H1 (cell line): Measurements from ENCODE around the gene PCBP2. TPM values are rescaled to one million over a fixed set of nuclear protein-coding genes. Genes with fewer than 3 reads are reported as not detected.

Experiments
- CTCF ChIA-PET: fragments of 300-600 bp; sonication (Branson Sonifier 250); formaldehyde crosslinking; loops from one replicate; lab custom pipeline; 2021; ENCODE audit not compliant: partially characterized antibody; lab: Charles Lee
- POLR2A ChIA-PET: fragments of 300-600 bp; sonication (Branson Sonifier 250); formaldehyde crosslinking; loops from one replicate; lab custom pipeline; 2021; ENCODE audit warnings: inconsistent platforms; ENCODE audit not compliant: partially characterized antibody; lab: Charles Lee
- DNase-seq, 2 experiments: peaks; one replicate each; pipeline versions ENCODE4 v3.0.0 to v3.0.0-alpha.2; 2010 to 2022; ENCODE audit warnings: low spot score in 2 of 2, low read depth in 1 of 2, mixed read lengths in 1 of 2
- FAIRE-seq: peaks from 2 replicates; lab custom pipeline; 2011; peaks lifted over from hg19 to GRCh38; lab: Jason Lieb, UNC
- H2AFZ ChIP-seq: 2 replicates; pipeline ENCODE4 v1.8.1; 2012; ENCODE audit warnings: low read length, inconsistent platforms
- H2AK5ac ChIP-seq: 2 replicates; pipeline ENCODE4 v1.6.1; 2013; ENCODE audit warnings: low read depth, low read length
- H2BK120ac ChIP-seq: replicated peaks from 2 replicates; pipeline ENCODE3; 2013; ENCODE audit warnings: low read depth, low read length, inconsistent platforms
- H2BK12ac ChIP-seq: 2 replicates; pipeline ENCODE4 v1.6.1; 2013; ENCODE audit warnings: low read depth, low read length
- H2BK15ac ChIP-seq: 2 replicates; pipeline ENCODE4 v1.6.1; 2013; ENCODE audit warnings: low read length
- H2BK20ac ChIP-seq: 2 replicates; pipeline ENCODE4 v1.6.1; 2013; ENCODE audit warnings: low read length
- H2BK5ac ChIP-seq: 2 replicates; pipeline ENCODE4 v1.6.1; 2013; ENCODE audit warnings: low read depth, low read length
- H3K14ac ChIP-seq: 2 replicates; pipeline ENCODE4 v1.6.1; 2013; ENCODE audit warnings: inconsistent platforms; ENCODE audit not compliant: insufficient read length
- H3K18ac ChIP-seq: 2 replicates; pipeline ENCODE4 v1.6.1; 2013; ENCODE audit warnings: low read length; ENCODE audit errors: extremely low read depth
- H3K23ac ChIP-seq: 2 replicates; pipeline ENCODE4 v1.6.1; 2013; ENCODE audit warnings: inconsistent platforms; ENCODE audit not compliant: insufficient read length
- H3K23me2 ChIP-seq: 2 replicates; pipeline ENCODE4 v1.6.1; 2013; ENCODE audit warnings: low read depth, low read length
- H3K27ac ChIP-seq: 2 replicates; pipeline ENCODE4 v1.6.1; 2011; ENCODE audit warnings: low read depth, low read length, inconsistent platforms
- H3K27me3 ChIP-seq, 4 experiments: replicated peaks in 1 of 4; 1 replicate in 1 of 4; 2 replicates in 3 of 4; pipeline versions ENCODE4 v1.6.1 to v1.8.1; 2011 to 2013; ENCODE audit warnings: low read length in 3 of 4, mild to moderate bottlenecking in 3 of 4, inconsistent platforms in 2 of 4, mixed read lengths in 2 of 4, moderate library complexity in 1 of 4; ENCODE audit not compliant: control insufficient read depth in 3 of 4, insufficient read depth in 3 of 4; ENCODE audit errors: extremely low read depth in 1 of 4
- H3K36me3 ChIP-seq, 4 experiments: 2 replicates each; pipeline versions ENCODE4 v1.6.1 to v1.8.1; 2011 to 2013; ENCODE audit warnings: mild to moderate bottlenecking in 4 of 4, low read length in 3 of 4, moderate library complexity in 2 of 4, control low read depth in 1 of 4, inconsistent platforms in 1 of 4; ENCODE audit not compliant: insufficient read depth in 4 of 4, control insufficient read depth in 2 of 4
- H3K4ac ChIP-seq: replicated peaks from 2 replicates; pipeline ENCODE3; 2013; ENCODE audit warnings: low read length, low read depth, mixed read lengths, inconsistent platforms; ENCODE audit not compliant: insufficient read length
- H3K4me1 ChIP-seq, 4 experiments: replicated peaks in 1 of 4; 1 replicate in 1 of 4; 2 replicates in 3 of 4; pipeline versions ENCODE4 v1.6.1 to v1.8.1; 2011 to 2013; ENCODE audit warnings: low read length in 3 of 4, inconsistent platforms in 2 of 4, mixed read lengths in 1 of 4; ENCODE audit not compliant: insufficient read depth in 4 of 4, control insufficient read depth in 3 of 4
- H3K4me2 ChIP-seq, 2 experiments: 2 replicates each; pipeline versions ENCODE4 v1.6.1 to v1.8.1; 2011 to 2013; ENCODE audit warnings: low read depth in 2 of 2, low read length in 2 of 2, control low read depth in 1 of 2, inconsistent platforms in 1 of 2, mild to moderate bottlenecking in 1 of 2; ENCODE audit not compliant: insufficient read depth in 1 of 2
- H3K4me3 ChIP-seq, 4 experiments: fragments of 200-600, 300-600 bp in 1 of 4; sonication (generic), shearing (Covaris generic), sonication (Bioruptor Twin) in 1 of 4; 2 replicates each; pipeline versions ENCODE4 v1.5.1 to v1.8.1; 2011 to 2016; ENCODE audit warnings: low read length in 4 of 4, low read depth in 3 of 4, control low read depth in 2 of 4, inconsistent platforms in 2 of 4, mild to moderate bottlenecking in 2 of 4, mixed read lengths in 1 of 4, moderate library complexity in 1 of 4; ENCODE audit not compliant: insufficient read depth in 2 of 4; ENCODE audit errors: extremely low read depth in 1 of 4
- H3K56ac ChIP-seq: replicated peaks from 2 replicates; pipeline ENCODE3; 2013; ENCODE audit warnings: low read depth, mild to moderate bottlenecking, mixed read lengths, low read length, inconsistent platforms; ENCODE audit not compliant: insufficient read length
- H3K79me1 ChIP-seq: 2 replicates; pipeline ENCODE4 v1.6.1; 2013; ENCODE audit warnings: low read depth, low read length, control low read depth
- H3K79me2 ChIP-seq, 2 experiments: 2 replicates each; pipeline versions ENCODE4 v1.6.1 to v1.8.1; 2012 to 2013; ENCODE audit warnings: low read length in 2 of 2, mild to moderate bottlenecking in 2 of 2, inconsistent platforms in 1 of 2; ENCODE audit not compliant: insufficient read depth in 2 of 2, control insufficient read depth in 1 of 2
- H3K9ac ChIP-seq, 4 experiments: replicated peaks in 1 of 4; 1 replicate in 1 of 4; 2 replicates in 3 of 4; pipeline versions ENCODE4 v1.6.1 to v1.8.1; 2011 to 2013; ENCODE audit warnings: low read depth in 3 of 4, low read length in 3 of 4, control low read depth in 2 of 4, mild to moderate bottlenecking in 2 of 4, moderate library complexity in 2 of 4, inconsistent platforms in 1 of 4; ENCODE audit errors: extremely low read depth in 1 of 4
- H3K9me3 ChIP-seq, 2 experiments: 2 replicates each; pipeline versions ENCODE4 v1.6.1 to v1.8.1; 2012 to 2013; ENCODE audit warnings: mild to moderate bottlenecking in 2 of 2, moderate library complexity in 2 of 2, control low read depth in 1 of 2, inconsistent platforms in 1 of 2, low read depth in 1 of 2, low read length in 1 of 2, mixed read lengths in 1 of 2; ENCODE audit not compliant: insufficient read depth in 2 of 2
- H4K20me1 ChIP-seq, 2 experiments: replicated peaks in 1 of 2; 2 replicates each; pipeline versions ENCODE3 to v1.8.1; 2011 to 2013; ENCODE audit warnings: inconsistent platforms in 2 of 2, low read length in 2 of 2, mild to moderate bottlenecking in 1 of 2; ENCODE audit not compliant: insufficient read depth in 2 of 2, control insufficient read depth in 1 of 2
- H4K5ac ChIP-seq: 2 replicates; pipeline ENCODE4 v1.6.1; 2013; ENCODE audit warnings: low read length, low read depth, mixed read lengths, inconsistent platforms; ENCODE audit not compliant: insufficient read length
- H4K8ac ChIP-seq: 2 replicates; pipeline ENCODE4 v1.8.0; 2013; ENCODE audit warnings: mild to moderate bottlenecking, moderate library complexity, low read length, inconsistent platforms; ENCODE audit not compliant: insufficient read depth; ENCODE audit errors: extremely low read depth
- H4K91ac ChIP-seq: replicated peaks from 2 replicates; pipeline ENCODE3; 2013; ENCODE audit warnings: low read length, mixed read lengths, inconsistent platforms; ENCODE audit not compliant: insufficient read length
- CHD1 ChIP-seq: IDR thresholded peaks from 2 replicates; pipeline ENCODE4 v1.6.1; 2012; ENCODE audit warnings: low read depth, low read length, improper control_type of control experiment
- CREB1 ChIP-seq: IDR thresholded peaks from 2 replicates; pipeline ENCODE4 v1.6.1; 2012; ENCODE audit warnings: inconsistent platforms
- CTBP2 ChIP-seq: IDR thresholded peaks from 2 replicates; pipeline ENCODE4 v1.7.0; 2011; ENCODE audit warnings: borderline replicate concordance, mild to moderate bottlenecking, moderate library complexity, mixed read lengths, low read length; ENCODE audit not compliant: insufficient read depth, insufficient read length
- EP300 ChIP-seq, 2 experiments: IDR thresholded peaks; 1 replicate in 1 of 2; 2 replicates in 1 of 2; pipeline ENCODE4 v1.6.1; 2011 to 2012; ENCODE audit warnings: low read depth in 2 of 2, low read length in 2 of 2, mild to moderate bottlenecking in 2 of 2, borderline replicate concordance in 1 of 2, inconsistent platforms in 1 of 2, moderate library complexity in 1 of 2
- KDM4A ChIP-seq: IDR thresholded peaks from one replicate; pipeline ENCODE4 v1.7.1; 2012; ENCODE audit warnings: low read depth, mild to moderate bottlenecking, moderate library complexity, low read length, inconsistent platforms; ENCODE audit not compliant: severe bottlenecking
- MAX ChIP-seq: IDR thresholded peaks from 2 replicates; pipeline ENCODE4 v1.6.1; 2012; ENCODE audit warnings: inconsistent platforms
- RAD21 ChIP-seq, 2 experiments: IDR thresholded peaks in 1 of 2; conservative IDR thresholded peaks in 1 of 2; 2 replicates each; pipeline ENCODE4 v1.6.1; 2011; ENCODE audit warnings: low read depth in 2 of 2, low read length in 2 of 2, improper control_type of control experiment in 1 of 2, inconsistent platforms in 1 of 2, mild to moderate bottlenecking in 1 of 2, moderate library complexity in 1 of 2
- SUZ12 ChIP-seq: fragments of 200-600 bp; sonication (generic); IDR thresholded peaks from 2 replicates; pipeline ENCODE4 v1.6.1; 2012; ENCODE audit warnings: mild to moderate bottlenecking, inconsistent platforms, low read length, moderate library complexity, mixed read lengths
- TAF7 ChIP-seq: optimal IDR thresholded peaks from 2 replicates; pipeline ENCODE3; 2011; ENCODE audit warnings: low read depth, mild to moderate bottlenecking, inconsistent platforms, low read length, moderate library complexity, borderline replicate concordance
- WGBS, 2 experiments: shearing (Covaris generic) in 1 of 2; methylation state at CpG; one replicate each; pipeline versions ENCODE4 v1.1.6 to v1.1.7; 2013 to 2015; ENCODE audit warnings: low lambda C conversion rate in 2 of 2, mixed read lengths in 2 of 2, inconsistent platforms in 1 of 2, low coverage in 1 of 2, missing lambda C conversion rate in 1 of 2; ENCODE audit not compliant: insufficient replicate concordance in 2 of 2, insufficient coverage in 1 of 2, insufficient read length in 1 of 2; ENCODE audit errors: extremely low coverage in 1 of 2, missing lambda C conversion rate in 1 of 2; 5-methylcytosine and 5-hydroxymethylcytosine counted together
- polyA plus RNA-seq, 7 experiments: library from polyadenylated mRNA; depleted of rRNA in 3 of 7; stranded (reverse) in 5 of 7; unstranded in 2 of 7; fragments of >200 nt in 5 of 7; fragments of 200-250 nt in 2 of 7; gene quantifications; 1 replicate in 5 of 7; 2 replicates in 1 of 7; 4 replicates in 1 of 7; pipeline versions ENCODE4 v1.2.1 to v1.2.3, GENCODE V29; 2011 to 2013; ENCODE audit warnings: missing spikeins in 2 of 7, mixed read lengths in 2 of 7
- total RNA-seq: library from RNA; stranded (reverse); fragmentation: NEBNext Ultra II Directional; extraction: Animal tissue kit (Norgen Biotek cat#: 25700); gene quantifications from 2 replicates; pipeline ENCODE4 v1.2.1, GENCODE V29; 2021
- TF ChIP-seq, protein P1 (sequence below): IDR thresholded peaks from 2 replicates; pipeline ENCODE4 v1.6.1; 2011; ENCODE audit warnings: low read length, improper control_type of control experiment

PCBP2 gene
- total and polyA plus RNA-seq, 2 of the 8 experiments (the other 6 are each of a cell fraction or from before 2014, with no cell fraction given): 470 to 1,123 TPM

DNA sequence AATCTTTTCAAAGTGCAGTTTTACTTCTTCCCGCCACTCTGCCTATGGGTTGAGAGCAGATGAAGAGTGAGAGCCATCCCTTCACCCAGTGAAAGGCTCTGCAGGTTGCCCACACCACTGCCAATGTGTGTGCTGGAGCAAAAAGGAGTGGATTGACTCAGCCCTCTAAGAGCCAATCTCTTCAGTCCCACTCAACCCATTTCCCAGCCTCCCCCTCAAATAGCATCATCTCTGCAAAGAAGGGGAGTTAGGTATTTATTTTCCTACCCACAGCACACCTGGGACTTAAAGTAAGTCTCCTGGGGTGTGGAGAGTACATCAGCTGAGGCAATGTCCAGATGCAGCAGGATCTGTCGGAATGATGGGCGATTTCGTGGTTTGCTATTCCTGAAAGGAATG lies 32.1 kb downstream of the PCBP2 start:
- WGBS, 2 experiments: 86 to 100% methylated on average over 2 to 4 of the region's 4 CpGs
- DNase-seq (no peak), FAIRE-seq (no peak)
- no peak for TF ChIP-seq CTBP2
- TF ChIP-seq MAX: no peak
- no peak for TF ChIP-seq EP300 (IDR thresholded peaks at IDR 0.05; ENCODE audit: borderline replicate concordance in 1 of 2, low read depth in 2 of 2, low read length in 2 of 2)
- TF ChIP-seq TAF7: no peak
- TF ChIP-seq RAD21 (IDR thresholded peaks at IDR 0.05 in 1 of 2, conservative IDR thresholded peaks at IDR 0.05 in 1 of 2; ENCODE audit: low read depth in 2 of 2, low read length in 2 of 2): no peak
- no peak for TF ChIP-seq CREB1
- TF ChIP-seq CHD1: no peak
- TF ChIP-seq KDM4A: no peak
- TF ChIP-seq, protein P1, sequence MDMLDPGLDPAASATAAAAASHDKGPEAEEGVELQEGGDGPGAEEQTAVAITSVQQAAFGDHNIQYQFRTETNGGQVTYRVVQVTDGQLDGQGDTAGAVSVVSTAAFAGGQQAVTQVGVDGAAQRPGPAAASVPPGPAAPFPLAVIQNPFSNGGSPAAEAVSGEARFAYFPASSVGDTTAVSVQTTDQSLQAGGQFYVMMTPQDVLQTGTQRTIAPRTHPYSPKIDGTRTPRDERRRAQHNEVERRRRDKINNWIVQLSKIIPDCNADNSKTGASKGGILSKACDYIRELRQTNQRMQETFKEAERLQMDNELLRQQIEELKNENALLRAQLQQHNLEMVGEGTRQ: no peak
- TF ChIP-seq SUZ12: no peak

More for the DNA sequence above, 32.1 kb downstream of the PCBP2 start:
- H4K5ac ChIP-seq: no peak overlapping the region
- H2BK15ac ChIP-seq: no peak overlapping the region
- no peaks in the 10 kb centered on the region for H3K79me2 ChIP-seq
- no peak overlapping the region for H3K4ac ChIP-seq
- no peak overlapping the region for H2BK5ac ChIP-seq
- H2AFZ ChIP-seq: no peak overlapping the region
- H3K9ac ChIP-seq: no peak overlapping the region
- H4K8ac ChIP-seq: no peak overlapping the region
- no peak overlapping the region for H3K14ac ChIP-seq
- ChIA-PET CTCF (interaction anchor here (1.2 to 9.0 kb wide), 6 partner anchors 8 to 28 kb away, joined by 3 to 105 read pairs (median 28); partner anchors contain the start of genes MAP3K12, NPFF and TARBP2), POLR2A (interaction anchor here (0.9 to 67.0 kb wide), 12 partner anchors 10 to 211 kb away, joined by 3 to 3397 read pairs (median 8); partner anchors contain the start of genes MAP3K12, MYG1, NPFF and PCBP2)
- no peaks in the 10 kb centered on the region for H3K27me3 ChIP-seq
- H3K56ac ChIP-seq: no peak overlapping the region
- no peaks in the 10 kb centered on the region for H3K79me1 ChIP-seq
- peaks cover 0 to 5% (median 1%) of the 10 kb centered on the region in 4 experiments; a peak in 3 of 7 replicates for H3K4me1 ChIP-seq
- no peaks in the 10 kb centered on the region for H3K9me3 ChIP-seq
- H2BK120ac ChIP-seq: no peak overlapping the region
- H3K18ac ChIP-seq: no peak overlapping the region
- no peak overlapping the region for H3K4me3 ChIP-seq
- no peak overlapping the region for H2BK12ac ChIP-seq
- no peak overlapping the region for H3K23ac ChIP-seq
- peaks cover 11 to 66% (median 35%) of the 10 kb centered on the region in 4 experiments; a peak in 7 of 8 replicates for H3K36me3 ChIP-seq
- no peak overlapping the region for H2BK20ac ChIP-seq
- no peaks in the 10 kb centered on the region for H3K23me2 ChIP-seq
- H4K91ac ChIP-seq: no peak overlapping the region
- no peak overlapping the region for H3K27ac ChIP-seq
- H2AK5ac ChIP-seq: no peak overlapping the region
- peaks cover 18 to 34% of the 10 kb centered on the region in 2 experiments for H4K20me1 ChIP-seq
- H3K4me2 ChIP-seq: no peak overlapping the region
